T-helper 17 cell (primary cell): ENCODE measurements around the gene PICALM. TPM values are rescaled to one million over a fixed set of nuclear protein-coding genes. Genes with fewer than 3 reads are reported as not detected.

Experiments used
- ATAC-seq: fragments of 150-1000 bp; cut with Tn5 transposase; 2 replicates; pipeline ENCODE4 v1.10.0; 2021; ENCODE audit warnings: mild to moderate bottlenecking, moderate library complexity
- DNase-seq, 3 donors: peaks; one replicate each; pipeline versions ENCODE4 v3.0.0 to v3.0.0-alpha.2; 2020 to 2021
- H3K9me3 ChIP-seq: one replicate; pipeline ENCODE4 v1.7.0; 2013; ENCODE audit warnings: low read length, mild to moderate bottlenecking; ENCODE audit not compliant: control insufficient read depth, poor library complexity, severe bottlenecking
- H3K27ac Mint-ChIP-seq: one replicate; pipeline ENCODE4 v1.8.0; 2022; ENCODE audit warnings: mild to moderate bottlenecking, moderate library complexity, mixed read lengths
- H3K27me3 Mint-ChIP-seq: one replicate; pipeline ENCODE4 v1.8.0; 2022; ENCODE audit warnings: mixed read lengths
- H3K36me3 Mint-ChIP-seq: one replicate; pipeline ENCODE4 v1.8.0; 2022; ENCODE audit warnings: low read depth, mixed read lengths
- H3K4me1 Mint-ChIP-seq: one replicate; pipeline ENCODE4 v1.8.0; 2022; ENCODE audit warnings: mild to moderate bottlenecking, mixed read lengths
- H3K4me3 Mint-ChIP-seq: one replicate; pipeline ENCODE4 v1.8.0; 2022; ENCODE audit warnings: mild to moderate bottlenecking, moderate library complexity, mixed read lengths
- total RNA-seq, 4 donors: library from RNA in 2 of 4; stranded (reverse) in 2 of 4; gene quantifications; one replicate each; pipeline ENCODE4 v1.2.3 and lab custom pipeline; 2022 to 2026

PICALM gene
- total RNA-seq, 2 donors from 2014 or later, result 122 to 124 TPM

GRCh38 chr11:85950317-85951048 lies 118.4 kb downstream of the PICALM start:
- H3K27ac Mint-ChIP-seq, result no peak overlapping the region
- DNase-seq (no peak), ATAC-seq (no peak)
- H3K9me3 ChIP-seq, result peaks cover 6% of the 10 kb centered on the region
- H3K36me3 Mint-ChIP-seq, result peaks cover 6% of the 10 kb centered on the region
- H3K27me3 Mint-ChIP-seq, result no peaks in the 10 kb centered on the region
- H3K4me3 Mint-ChIP-seq, result no peak overlapping the region
- no peaks in the 10 kb centered on the region for H3K4me1 Mint-ChIP-seq

GRCh38 chr11:85949798-85950197 lies 119.1 kb downstream of the PICALM start:
- Mint-ChIP-seq H3K27me3 (no peaks in the 10 kb centered on the region), H3K4me3 (no peak overlapping the region), H3K36me3 (peaks cover 3% of the 10 kb centered on the region), H3K27ac (no peak overlapping the region), H3K4me1 (no peaks in the 10 kb centered on the region)
- ATAC-seq (no peak), DNase-seq (no peak)
- peaks cover 7% of the 10 kb centered on the region for H3K9me3 ChIP-seq

GRCh38 chr11:85948884-85949283 lies 120.0 kb downstream of the PICALM start:
- no peak for ATAC-seq
- peaks cover 4% of the 10 kb centered on the region for H3K9me3 ChIP-seq
- no peak overlapping the region for H3K27ac Mint-ChIP-seq
- no peak for DNase-seq
- H3K4me3 Mint-ChIP-seq, result no peak overlapping the region
- H3K36me3 Mint-ChIP-seq, result peaks cover 3% of the 10 kb centered on the region
- H3K27me3 Mint-ChIP-seq, result no peaks in the 10 kb centered on the region
- H3K4me1 Mint-ChIP-seq, result no peaks in the 10 kb centered on the region

- ATAC-seq (peak; percentile 63), DNase-seq (no peak)
- H3K9me3 ChIP-seq, result peaks cover 2% of the 10 kb centered on the region
- H3K27me3 Mint-ChIP-seq, result no peaks in the 10 kb centered on the region
- no peaks in the 10 kb centered on the region for H3K36me3 Mint-ChIP-seq
- no peaks in the 10 kb centered on the region for H3K4me1 Mint-ChIP-seq
- H3K4me3 Mint-ChIP-seq, result no peak overlapping the region
- no peak overlapping the region for H3K27ac Mint-ChIP-seq
Measured at GRCh38 chr11:85947431-85948272, 121.2 kb downstream of the PICALM start.

DNA sequence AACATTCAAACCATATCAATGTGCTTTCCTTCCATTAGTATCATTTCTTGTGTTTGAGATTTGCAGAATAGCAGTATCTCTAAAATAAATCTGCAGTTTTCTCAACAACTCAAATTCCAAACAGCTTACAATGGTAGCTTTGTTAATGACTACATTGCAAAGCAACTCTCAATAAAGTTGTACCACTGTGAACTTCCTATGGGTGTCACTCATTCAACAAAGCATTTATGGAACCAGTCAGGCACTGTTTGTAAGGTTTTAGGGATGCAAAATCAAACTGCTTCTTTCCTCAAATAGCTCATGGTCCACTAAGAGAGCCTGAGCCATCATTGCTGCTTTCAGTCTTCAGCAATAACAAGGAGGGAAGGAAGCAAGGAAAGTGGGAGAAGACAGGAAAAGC lies 122.7 kb downstream of the PICALM start:
- ATAC-seq (no peak), DNase-seq (no peak)
- H3K4me3 Mint-ChIP-seq, result no peak overlapping the region
- H3K36me3 Mint-ChIP-seq, result no peaks in the 10 kb centered on the region
- no peaks in the 10 kb centered on the region for H3K4me1 Mint-ChIP-seq
- H3K9me3 ChIP-seq, result peaks cover 2% of the 10 kb centered on the region
- H3K27me3 Mint-ChIP-seq, result no peaks in the 10 kb centered on the region
- no peak overlapping the region for H3K27ac Mint-ChIP-seq

DNA sequence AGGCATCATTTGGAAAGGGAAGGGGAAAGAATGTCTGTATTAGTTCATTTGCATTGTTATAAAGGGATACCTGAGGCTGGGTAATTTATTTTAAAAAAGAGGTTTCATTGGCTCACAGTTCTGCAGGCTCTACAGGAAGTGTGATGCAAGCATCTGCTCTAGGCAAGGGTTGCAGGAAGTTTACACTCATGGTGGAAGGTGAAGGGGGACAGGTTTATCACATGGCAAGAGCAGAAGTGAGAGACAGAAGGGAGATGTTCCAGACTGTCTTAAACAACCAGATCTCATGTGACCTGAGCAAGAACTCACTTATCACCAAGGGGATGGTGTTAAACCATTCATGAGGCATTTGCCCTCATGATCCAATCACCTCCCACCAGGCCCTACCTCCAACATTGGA lies 123.1 kb downstream of the PICALM start:
- H3K9me3 ChIP-seq, result peaks cover 2% of the 10 kb centered on the region
- no peaks in the 10 kb centered on the region for H3K27me3 Mint-ChIP-seq
- no peaks in the 10 kb centered on the region for H3K4me1 Mint-ChIP-seq
- H3K4me3 Mint-ChIP-seq, result no peak overlapping the region
- no peaks in the 10 kb centered on the region for H3K36me3 Mint-ChIP-seq
- H3K27ac Mint-ChIP-seq, result no peak overlapping the region
- DNase-seq, result no peak
- no peak for ATAC-seq

DNA sequence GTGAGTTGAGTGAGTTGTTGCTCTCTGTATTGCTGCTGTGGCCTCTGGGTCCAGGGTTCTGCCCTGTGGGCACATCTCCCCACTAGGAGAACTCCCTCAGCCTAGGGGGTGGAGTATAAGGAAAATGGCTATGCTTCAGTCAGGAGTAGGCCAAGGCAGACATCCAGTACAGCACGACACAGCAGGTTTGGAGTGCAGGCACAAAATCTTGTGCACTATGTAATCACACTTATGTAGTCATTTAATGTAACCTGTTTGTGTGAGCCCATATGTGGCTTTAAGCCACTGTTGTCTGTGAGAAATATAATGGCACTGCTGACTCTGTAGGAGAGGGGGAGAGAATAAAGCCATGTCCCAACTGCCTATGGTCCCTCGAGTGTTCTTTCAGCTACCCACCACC lies 123.6 kb downstream of the PICALM start:
- DNase-seq (no peak), ATAC-seq (no peak)
- no peaks in the 10 kb centered on the region for H3K4me1 Mint-ChIP-seq
- no peaks in the 10 kb centered on the region for H3K36me3 Mint-ChIP-seq
- H3K9me3 ChIP-seq, result peaks cover 2% of the 10 kb centered on the region
- no peak overlapping the region for H3K4me3 Mint-ChIP-seq
- H3K27me3 Mint-ChIP-seq, result no peaks in the 10 kb centered on the region
- H3K27ac Mint-ChIP-seq, result no peak overlapping the region

- H3K9me3 ChIP-seq, result peaks cover 2% of the 10 kb centered on the region
- no peak for ATAC-seq
- no peaks in the 10 kb centered on the region for H3K27me3 Mint-ChIP-seq
- DNase-seq, result no peak
- H3K4me3 Mint-ChIP-seq, result no peak overlapping the region
- no peaks in the 10 kb centered on the region for H3K4me1 Mint-ChIP-seq
- H3K36me3 Mint-ChIP-seq, result peaks cover 3% of the 10 kb centered on the region
- no peak overlapping the region for H3K27ac Mint-ChIP-seq
Measured at GRCh38 chr11:85941380-85941973, 127.4 kb downstream of the PICALM start.

DNA sequence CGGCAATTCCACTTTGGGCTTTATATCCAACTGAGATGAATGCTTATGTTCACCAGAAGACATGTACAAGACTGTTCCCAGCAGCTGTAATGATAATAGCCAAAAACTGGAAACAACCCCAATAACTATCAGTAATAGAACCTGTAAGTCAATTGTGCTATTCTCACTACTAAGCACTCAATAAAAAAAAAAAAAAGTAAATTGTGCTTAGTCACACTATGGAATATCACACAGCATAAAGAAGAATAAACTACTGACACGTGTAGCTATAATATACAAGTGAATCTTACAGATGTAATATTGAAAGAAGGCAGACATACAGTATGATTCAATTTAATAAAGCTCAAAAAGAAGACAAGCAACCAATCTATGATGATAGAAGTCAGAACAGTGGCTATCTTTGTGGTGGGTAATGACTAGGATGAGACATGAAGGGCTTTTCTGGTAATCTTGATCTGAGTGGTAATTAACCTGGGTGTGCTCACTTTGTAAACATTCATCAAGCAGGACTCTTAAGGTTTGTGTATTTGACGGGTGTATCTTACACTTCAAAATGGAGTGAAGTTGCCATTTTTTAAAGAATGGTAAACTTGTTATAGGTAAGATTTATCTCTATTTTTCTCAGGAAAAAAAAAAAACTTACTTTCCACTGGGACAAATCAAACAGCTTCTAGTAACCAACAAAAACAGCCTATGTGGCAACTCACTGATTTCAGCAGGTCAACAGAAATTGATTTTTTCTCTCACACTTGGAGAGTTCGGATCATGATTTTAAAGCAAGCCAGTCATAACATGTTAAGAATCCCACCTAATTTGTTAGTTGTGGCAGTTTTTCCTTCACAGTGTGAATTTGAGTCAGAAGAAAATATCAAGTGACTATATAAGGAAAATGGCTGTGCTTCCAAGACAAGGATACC lies 129.5 kb downstream of the PICALM start:
- H3K27me3 Mint-ChIP-seq, result no peaks in the 10 kb centered on the region
- H3K36me3 Mint-ChIP-seq, result peaks cover 3% of the 10 kb centered on the region
- no peak for ATAC-seq
- DNase-seq, result no peak
- H3K4me1 Mint-ChIP-seq, result no peaks in the 10 kb centered on the region
- H3K27ac Mint-ChIP-seq, result no peak overlapping the region
- H3K4me3 Mint-ChIP-seq, result no peak overlapping the region
- no peaks in the 10 kb centered on the region for H3K9me3 ChIP-seq

DNA sequence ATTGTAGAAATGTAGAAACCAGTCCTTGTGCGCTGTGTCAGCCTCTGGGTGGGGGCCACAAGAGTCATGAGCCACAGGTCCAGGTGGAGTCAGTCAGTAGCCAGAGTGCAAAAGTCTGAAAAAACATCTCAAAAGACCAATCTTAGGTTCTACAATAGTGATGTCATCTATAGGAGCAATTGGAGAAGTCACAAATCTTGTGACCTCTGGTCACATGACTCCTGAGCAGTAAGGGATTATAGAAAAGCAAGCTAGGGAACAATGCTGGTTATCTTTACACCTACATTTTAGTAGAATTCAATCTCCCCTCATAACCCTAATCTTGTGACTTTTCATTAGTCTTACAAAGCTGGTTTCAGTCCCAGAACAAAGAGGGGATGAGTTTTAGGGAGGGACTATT lies 131.0 kb downstream of the PICALM start:
- no peaks in the 10 kb centered on the region for H3K4me1 Mint-ChIP-seq
- H3K27ac Mint-ChIP-seq, result no peak overlapping the region
- DNase-seq, result no peak
- no peak for ATAC-seq
- no peaks in the 10 kb centered on the region for H3K27me3 Mint-ChIP-seq
- peaks cover 3% of the 10 kb centered on the region for H3K36me3 Mint-ChIP-seq
- no peak overlapping the region for H3K4me3 Mint-ChIP-seq
- H3K9me3 ChIP-seq, result no peaks in the 10 kb centered on the region

DNA sequence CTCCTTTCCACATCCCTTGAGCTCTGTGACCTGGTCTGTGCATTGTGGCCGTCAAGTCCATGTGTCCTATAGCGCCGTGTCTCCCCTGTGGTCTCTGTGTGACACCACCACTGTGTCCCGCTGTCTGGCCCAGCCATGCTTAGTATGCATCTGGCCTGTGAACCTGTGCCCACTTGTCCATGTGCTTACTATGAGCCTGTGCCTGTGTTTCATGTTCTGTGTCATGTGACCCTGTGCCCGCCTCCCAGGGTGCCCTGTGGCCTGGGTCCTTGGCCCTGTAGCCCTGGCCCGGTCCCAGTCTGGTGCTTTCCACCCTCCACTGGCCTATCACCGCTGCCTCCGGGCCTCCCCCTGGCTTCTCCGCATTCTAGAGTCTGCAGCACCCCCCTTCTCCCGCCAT lies 133.1 kb downstream of the PICALM start:
- ATAC-seq (no peak), DNase-seq (no peak)
- no peak overlapping the region for H3K4me3 Mint-ChIP-seq
- H3K4me1 Mint-ChIP-seq, result no peaks in the 10 kb centered on the region
- H3K36me3 Mint-ChIP-seq, result peaks cover 3% of the 10 kb centered on the region
- H3K9me3 ChIP-seq, result no peaks in the 10 kb centered on the region
- H3K27ac Mint-ChIP-seq, result no peak overlapping the region
- H3K27me3 Mint-ChIP-seq, result no peaks in the 10 kb centered on the region

GRCh38 chr11:85934596-85935169 lies 134.2 kb downstream of the PICALM start:
- H3K9me3 ChIP-seq, result no peaks in the 10 kb centered on the region
- no peak for DNase-seq
- Mint-ChIP-seq H3K4me1 (no peaks in the 10 kb centered on the region), H3K4me3 (no peak overlapping the region), H3K36me3 (peaks cover 3% of the 10 kb centered on the region), H3K27me3 (no peaks in the 10 kb centered on the region), H3K27ac (no peak overlapping the region)
- ATAC-seq, result no peak
